GM19468 (cell line): ENCODE measurements around the gene SDR42E1.
"Not testable (repeated sequence)": the region's sequence is repeated elsewhere in the genome, so short reads cannot be mapped to it uniquely, and the experiment has no call there.

Source experiments
- ATAC-seq: cut with Tn5 transposase; IDR thresholded peaks from one replicate; pipeline ENCODE4 v1.9.1; 2021; ENCODE audit warnings: mild to moderate bottlenecking, moderate library complexity, moderate number of reproducible peaks; ENCODE audit not compliant: unreplicated experiment; ENCODE audit errors: extremely low read depth

The SDR42E1 gene

GRCh38 chr16:82007189-82007588, 4.1 kb downstream of the SDR42E1 start:
- no peak for ATAC-seq

DNA sequence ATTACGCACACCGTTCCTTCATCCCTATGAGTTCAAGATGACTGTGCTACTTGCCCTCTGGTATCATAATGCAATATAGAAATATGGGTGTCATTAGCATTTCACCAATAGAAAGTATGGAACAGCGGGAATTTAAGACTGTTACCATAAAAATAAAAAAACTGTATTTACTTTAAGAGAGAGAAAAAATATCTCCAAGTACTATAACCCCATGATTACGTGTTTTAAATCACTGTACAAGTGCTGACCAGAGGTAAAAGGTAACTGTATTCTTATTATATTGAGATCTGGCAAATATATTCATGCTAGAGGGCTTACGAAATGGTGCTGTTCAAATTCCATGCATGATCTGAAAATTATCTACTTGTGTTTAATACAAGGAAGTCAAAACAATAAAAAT, 5.2 kb downstream of the SDR42E1 start:
- ATAC-seq, result no peak

GRCh38 chr16:82005027-82005830, 6.0 kb downstream of the SDR42E1 start:
- ATAC-seq, result no peak

- ATAC-seq, result no peak
These were observed 6.7 kb downstream of the SDR42E1 start for GRCh38 chr16:82004601-82005000.

DNA sequence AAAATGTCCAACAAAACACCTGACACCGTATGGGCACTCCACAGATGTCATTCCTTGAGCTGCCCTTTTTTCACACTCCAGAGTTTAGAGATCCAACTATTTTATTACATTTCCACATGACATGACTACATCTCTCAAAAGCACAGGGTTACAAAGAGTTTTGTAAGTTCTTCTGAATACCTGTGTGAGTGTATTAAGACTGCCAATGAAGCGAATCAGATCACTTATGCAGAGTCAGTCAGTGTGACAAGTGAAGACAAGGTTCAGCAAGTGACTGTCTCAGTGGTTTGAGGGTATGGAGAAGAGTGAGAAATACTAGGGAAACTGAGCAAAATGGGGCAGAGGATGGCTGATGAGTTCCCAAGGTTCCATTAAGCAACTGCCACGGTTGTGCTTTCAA, 8.4 kb downstream of the SDR42E1 start:
- ATAC-seq, result no peak

DNA sequence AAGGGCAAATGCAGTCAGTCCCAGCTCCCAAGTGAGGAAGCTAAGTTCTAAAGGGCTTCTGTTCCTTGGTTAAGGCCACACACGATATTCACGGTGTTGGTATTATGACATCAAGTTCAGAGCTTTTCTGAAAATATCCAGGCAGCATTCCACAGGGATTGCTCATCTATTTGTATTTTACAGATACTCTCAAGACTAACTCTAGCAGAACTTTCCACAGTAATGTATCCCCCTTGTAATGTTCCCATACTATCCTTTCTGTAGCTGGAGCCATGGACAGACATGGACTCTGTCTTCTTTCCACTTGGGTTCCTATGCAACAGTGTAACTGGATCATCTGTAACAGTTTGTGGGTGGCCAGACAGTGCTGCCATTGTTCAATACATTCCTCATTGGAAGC, 13.5 kb downstream of the SDR42E1 start:
- no peak for ATAC-seq

DNA sequence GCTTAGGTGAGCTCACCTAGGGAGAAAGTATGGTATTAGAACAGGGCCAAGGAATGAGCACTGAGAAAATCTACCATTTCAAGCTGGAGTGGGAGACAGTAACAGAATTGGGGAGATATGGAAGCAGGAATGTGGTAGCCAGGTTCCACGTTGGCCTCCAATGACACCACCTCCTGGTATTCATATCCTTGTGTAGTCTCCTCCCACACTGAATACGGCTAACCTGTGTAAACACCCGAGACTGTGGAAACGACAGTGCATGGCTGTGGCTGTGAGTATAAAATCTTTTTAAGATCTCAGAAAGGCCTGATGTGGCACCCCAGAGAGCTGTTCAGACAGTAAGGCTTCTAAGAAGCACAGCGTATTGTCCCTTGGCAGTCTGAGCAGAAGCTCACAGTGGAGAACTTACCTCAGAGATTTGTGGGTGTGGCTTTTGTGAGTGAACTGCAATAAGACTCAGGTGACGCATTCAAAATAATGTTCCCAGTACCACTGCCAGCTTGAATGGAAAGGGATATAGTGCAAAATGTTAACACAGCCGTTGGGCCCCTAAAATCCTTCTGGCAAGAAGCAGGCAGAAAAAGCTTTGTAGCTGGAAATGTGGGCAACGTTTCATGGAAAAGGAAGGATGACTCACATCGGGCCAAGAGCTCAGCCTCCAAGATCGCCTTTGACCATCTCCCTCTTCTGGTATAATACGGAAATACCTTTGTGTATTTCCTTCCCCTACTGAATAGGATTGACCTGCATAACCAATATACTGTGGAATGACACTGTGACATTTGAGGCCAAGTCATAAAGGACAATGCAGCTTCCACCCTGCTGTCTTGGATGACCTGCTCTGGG, 14.4 kb downstream of the SDR42E1 start:
- ATAC-seq, result no peak

GRCh38 chr16:81995651-81996050, 15.6 kb downstream of the SDR42E1 start:
- no peak for ATAC-seq

- no peak for ATAC-seq
These were observed 16.8 kb downstream of the SDR42E1 start for GRCh38 chr16:81994485-81994884.

DNA sequence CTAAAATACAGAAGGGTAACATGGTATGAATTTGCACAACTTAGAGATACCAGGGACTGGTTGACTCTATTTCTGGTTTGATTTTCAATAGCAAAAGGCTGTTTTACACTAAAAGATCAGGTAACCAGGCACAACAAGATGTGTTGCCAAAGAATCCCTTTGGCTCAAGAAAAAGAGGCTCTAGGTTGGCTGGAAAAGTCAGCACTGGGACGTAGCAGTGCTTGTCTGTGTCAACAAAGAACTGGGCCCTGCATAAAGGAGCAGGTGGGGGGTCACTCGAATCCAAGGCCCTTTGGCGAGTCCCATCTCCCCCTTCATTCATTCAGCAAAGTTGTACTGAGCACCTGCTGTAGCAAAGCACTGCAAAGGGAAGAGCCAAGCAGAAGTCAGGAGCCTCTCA, 18.4 kb downstream of the SDR42E1 start:
- ATAC-seq, result no peak

DNA sequence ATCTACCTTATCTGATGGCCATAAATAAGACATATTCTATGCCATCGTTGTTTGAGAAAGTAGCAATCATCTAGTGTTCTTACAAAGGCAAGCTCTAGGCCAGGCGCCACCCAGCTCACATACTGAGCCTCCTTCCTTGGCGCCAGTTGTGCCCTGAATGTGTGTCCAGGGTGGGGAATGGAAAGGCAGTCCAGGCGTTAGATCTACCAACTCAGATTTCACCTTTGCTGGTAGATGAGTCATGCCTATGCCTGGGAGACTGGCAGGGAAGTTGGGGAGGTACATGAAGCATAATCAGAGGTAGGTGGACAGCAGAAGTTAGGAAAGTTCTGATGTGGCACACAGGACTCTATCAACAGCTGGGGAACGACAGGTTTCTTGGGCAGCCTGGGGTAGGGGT, 23.6 kb downstream of the SDR42E1 start:
- no peak for ATAC-seq

DNA sequence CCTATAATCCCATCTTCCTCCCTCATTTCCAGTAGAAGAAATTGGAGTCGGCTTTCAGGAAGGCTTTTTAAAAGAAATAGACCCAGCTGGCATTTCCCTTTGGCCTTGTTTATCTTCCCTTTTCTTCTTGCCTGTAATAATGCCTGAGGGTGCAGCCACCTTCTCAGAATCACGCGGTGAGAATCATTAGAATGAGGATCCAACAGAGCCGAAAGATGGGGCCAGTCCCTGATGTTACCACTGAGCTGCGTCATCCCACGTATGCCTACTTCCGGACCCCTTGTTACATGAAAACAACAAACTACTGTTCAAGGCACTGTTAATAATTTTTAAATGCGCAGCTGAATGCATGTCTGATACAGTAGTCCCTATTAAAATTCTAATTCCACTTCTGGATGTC, 24.1 kb downstream of the SDR42E1 start:
- ATAC-seq, result no peak

GRCh38 chr16:81977335-81977942, 33.8 kb downstream of the SDR42E1 start:
- ATAC-seq, result not testable (repeated sequence)

DNA sequence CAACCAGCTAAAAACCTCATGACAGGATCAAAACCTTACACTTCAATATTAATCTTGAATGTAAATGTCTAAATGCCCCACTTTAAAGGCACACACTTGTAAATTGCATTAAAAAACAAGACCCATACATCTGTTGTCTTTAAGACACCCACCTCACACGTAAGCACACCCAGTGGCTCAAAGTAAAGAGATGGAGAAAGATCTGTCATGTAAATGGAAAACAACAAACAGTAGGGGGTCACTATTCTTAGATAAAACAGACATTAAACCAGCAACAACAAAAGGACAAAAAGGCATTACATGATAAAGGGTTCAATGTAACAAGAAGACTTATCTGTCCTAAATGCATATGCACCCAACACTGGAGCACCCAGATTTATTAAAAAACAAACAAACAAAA, 35.6 kb downstream of the SDR42E1 start:
- no peak for ATAC-seq

GRCh38 chr16:81973737-81974136, 37.5 kb downstream of the SDR42E1 start:
- ATAC-seq, result no peak

DNA sequence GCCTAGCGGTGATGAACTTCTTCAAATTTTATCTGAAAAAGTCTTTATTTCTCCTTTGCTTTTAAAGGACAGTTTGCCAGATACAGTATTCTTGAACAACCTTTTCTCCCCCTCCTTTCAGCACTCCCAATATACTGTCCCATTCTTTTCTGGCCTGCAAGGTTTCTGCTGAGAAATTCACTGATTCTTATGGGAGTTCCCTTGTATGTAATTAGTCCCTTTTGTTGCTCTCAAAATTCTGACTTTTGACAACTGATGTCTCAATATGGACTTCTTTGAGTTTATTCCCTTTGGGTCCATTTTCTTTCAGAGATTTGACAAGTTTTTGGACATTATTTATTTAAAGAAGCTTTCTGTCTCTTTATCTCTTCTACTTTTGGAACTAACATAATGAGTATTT, 39.4 kb downstream of the SDR42E1 start:
- ATAC-seq, result no peak

DNA sequence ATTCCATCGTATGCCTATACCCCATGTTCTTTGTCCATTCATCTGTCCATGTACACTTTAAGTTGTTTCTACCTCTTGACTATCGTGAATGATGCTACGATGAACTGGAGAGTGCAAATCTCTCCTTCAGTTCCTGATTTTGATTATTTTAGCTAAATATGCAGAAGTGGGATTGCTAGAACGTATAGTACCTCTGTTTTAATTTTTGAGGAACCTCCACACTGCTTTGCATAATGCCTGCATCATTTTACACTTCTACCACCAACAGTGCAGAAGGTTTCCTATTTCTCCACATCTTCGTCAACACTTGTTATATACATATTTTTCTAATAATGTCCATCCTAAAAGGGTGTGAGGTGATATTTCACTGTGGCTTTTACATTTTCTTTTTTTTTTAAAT, 43.9 kb downstream of the SDR42E1 start:
- ATAC-seq, result no peak

- no peak for ATAC-seq
These were observed 46.5 kb downstream of the SDR42E1 start for GRCh38 chr16:81964808-81965207.

DNA sequence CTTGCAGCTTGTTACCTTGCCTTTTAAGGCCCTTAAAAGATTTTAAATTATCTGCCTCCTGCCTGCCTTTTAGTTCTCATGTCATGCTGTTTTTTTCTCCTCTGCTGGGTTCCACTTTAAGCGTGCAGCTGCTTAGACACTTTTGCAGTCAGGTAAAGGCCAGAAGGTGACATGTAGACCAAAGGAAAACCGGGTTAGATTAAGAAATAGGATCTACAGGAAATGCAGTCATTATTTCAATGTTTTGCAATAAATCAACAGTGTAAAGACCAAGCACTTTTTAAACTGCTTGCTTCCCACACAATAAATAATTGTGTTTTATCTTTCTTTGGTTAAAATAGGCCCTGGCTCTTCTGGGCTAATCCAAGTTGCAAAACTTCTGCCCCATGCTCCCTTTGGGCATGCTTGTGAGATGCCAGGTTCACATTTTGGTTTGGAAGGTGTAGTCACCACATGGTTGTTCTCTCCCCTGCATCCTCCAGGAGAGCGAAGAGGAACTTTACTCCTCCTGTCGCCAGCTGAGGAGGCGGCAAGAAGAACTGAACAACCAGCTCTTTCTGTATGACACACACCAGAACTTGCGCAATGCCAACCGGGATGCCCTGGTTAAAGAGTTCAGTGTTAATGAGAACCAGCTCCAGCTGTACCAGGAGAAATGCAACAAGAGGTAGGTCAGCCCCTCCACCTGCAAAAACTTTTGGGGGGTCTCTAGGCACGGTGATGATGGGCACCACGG, 54.9 kb downstream of the SDR42E1 start:
- ATAC-seq, result no peak

DNA sequence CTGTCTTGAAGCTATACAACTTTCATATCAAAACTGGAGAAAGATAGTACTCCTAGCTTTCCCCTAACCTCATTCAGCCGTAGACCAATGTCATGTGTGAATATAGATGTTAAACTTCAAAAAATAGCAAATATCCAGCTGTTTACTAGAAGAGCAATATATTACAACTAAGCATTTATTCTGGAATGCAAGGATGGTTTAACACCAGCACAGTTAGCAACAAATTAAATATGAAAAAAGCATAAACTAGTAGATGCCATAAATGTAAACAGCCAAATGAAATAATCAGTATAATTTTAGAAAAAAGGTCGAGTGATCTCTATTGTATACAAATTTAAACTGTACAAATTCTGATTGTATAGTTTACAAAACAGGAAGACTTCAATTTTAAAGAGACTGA, 59.7 kb downstream of the SDR42E1 start:
- ATAC-seq, result no peak
